GM12878 (cell line): ENCODE results near the gene CDX1. TPM values are rescaled to one million over a fixed set of nuclear protein-coding genes. Genes with fewer than 3 reads are reported as not detected.

Source experiments
- ATAC-seq: fragments of 200-7000 bp; cut with Tn5 transposase; 3 replicates; pipeline ENCODE4 v1.9.1; 2020; ENCODE audit warnings: mild to moderate bottlenecking, moderate library complexity
- BruUV-seq: library from RNA; stranded (reverse); fragments of 400-500 nt; replicated peaks from 2 replicates; lab custom pipeline; 2021; lab: Mats Ljungman, UMichigan
- CTCF ChIA-PET: fragments of 300-600 bp; sonication (Branson Sonifier 250); formaldehyde crosslinking; extraction: SDS; loops from one replicate; lab custom pipeline; 2021; ENCODE audit warnings: inconsistent platforms; lab: Yijun Ruan, JAX
- POLR2A ChIA-PET: fragments of 350-600 bp; formaldehyde crosslinking; extraction: SDS; loops from one replicate; lab custom pipeline; 2021; ENCODE audit warnings: inconsistent platforms; lab: Charles Lee
- RAD21 ChIA-PET: fragments of 300-600 bp; sonication (Branson Sonifier 250); formaldehyde crosslinking; loops from one replicate; lab custom pipeline; 2023; ENCODE audit warnings: antibody characterized with exemption; ENCODE audit not compliant: unreplicated experiment; lab: Charles Lee
- SMC1A ChIA-PET: fragments of 300-600 bp; sonication (Branson Sonifier 250); formaldehyde crosslinking; loops from one replicate; lab custom pipeline; 2023; ENCODE audit not compliant: unreplicated experiment, uncharacterized antibody; lab: Charles Lee
- DNase-seq: peaks from one replicate; pipeline ENCODE4 v3.0.0-alpha.2; 2011; ENCODE audit warnings: low read depth, low spot score
- FAIRE-seq: peaks from 3 replicates; lab custom pipeline; 2011; peaks lifted over from hg19 to GRCh38; lab: Jason Lieb, UNC
- H2AFZ ChIP-seq: 2 replicates; pipeline ENCODE4 v1.6.0; 2011; ENCODE audit warnings: low read depth, low read length, control low read depth; ENCODE audit not compliant: control insufficient read depth
- H3K27ac ChIP-seq: 2 replicates; pipeline ENCODE4 v1.5.1; 2011; ENCODE audit warnings: control low read depth; ENCODE audit not compliant: control insufficient read depth, insufficient read depth
- H3K27me3 ChIP-seq, 2 experiments: replicated peaks in 1 of 2; 2 replicates each; pipeline versions ENCODE4 v1.6.0 to v1.6.1; 2011; ENCODE audit warnings: low read length in 1 of 2; ENCODE audit not compliant: control insufficient read depth in 2 of 2, insufficient read depth in 2 of 2
- H3K36me3 ChIP-seq, 2 experiments: 2 replicates each; pipeline ENCODE4 v1.5.1; 2011; ENCODE audit warnings: low read length in 1 of 2; ENCODE audit not compliant: control insufficient read depth in 2 of 2, insufficient read depth in 2 of 2
- H3K4me1 ChIP-seq: 2 replicates; pipeline ENCODE4 v1.6.1; 2011; ENCODE audit warnings: mild to moderate bottlenecking, low read length, moderate library complexity, mixed read lengths; ENCODE audit not compliant: control insufficient read depth, insufficient read depth
- H3K4me2 ChIP-seq: 2 replicates; pipeline ENCODE4 v1.6.0; 2011; ENCODE audit warnings: control low read depth; ENCODE audit not compliant: control insufficient read depth, insufficient read depth
- H3K4me3 ChIP-seq: fragments of 200-600 bp; sonication (generic); 2 replicates; pipeline ENCODE4 v1.5.1; 2016
- H3K79me2 ChIP-seq: 2 replicates; pipeline ENCODE4 v1.6.0; 2011; ENCODE audit warnings: low read length; ENCODE audit not compliant: control insufficient read depth, insufficient read depth
- H3K9ac ChIP-seq: 2 replicates; pipeline ENCODE4 v1.8.0; 2011; ENCODE audit warnings: low read length, control low read depth, mixed read lengths; ENCODE audit not compliant: control insufficient read depth, insufficient read depth
- H3K9me3 ChIP-seq: replicated peaks from 3 replicates; pipeline ENCODE4 v1.5.1; 2011; ENCODE audit warnings: mild to moderate bottlenecking, low read length; ENCODE audit not compliant: control insufficient read depth, insufficient read depth
- H4K20me1 ChIP-seq: 2 replicates; pipeline ENCODE4 v1.6.0; 2011; ENCODE audit not compliant: control insufficient read depth, insufficient read depth
- CBX5 ChIP-seq: sonication (generic); IDR thresholded peaks from 2 replicates; pipeline ENCODE4 v1.6.1; 2016; ENCODE audit warnings: low read depth, moderate library complexity, mild to moderate bottlenecking, inconsistent platforms
- WGBS: methylation state at CpG from one replicate; pipeline ENCODE4 v1.1.6; 2016; ENCODE audit warnings: low lambda C conversion rate; ENCODE audit not compliant: insufficient replicate concordance, insufficient coverage; ENCODE audit errors: missing lambda C conversion rate; 5-methylcytosine and 5-hydroxymethylcytosine counted together
- in situ Hi-C: fragments of 300-500 bp; cut with MboI; formaldehyde crosslinking; loops from 9 replicates; pipeline ENCODE4 v1.14.3; 2018; ENCODE audit warnings: mixed read lengths
- intact Hi-C: fragments of 100-400 bp; cut with micrococcal nuclease; formaldehyde crosslinking; loops from one replicate; pipeline ENCODE4 v1.14.2; 2022; ENCODE audit not compliant: unreplicated experiment
- polyA plus RNA-seq, 11 experiments: library from polyadenylated mRNA; depleted of rRNA in 4 of 11; unstranded in 6 of 11; stranded (reverse) in 5 of 11; fragments of >200 nt; fragmentation: Nextera tagmentation in 4 of 11; fragmentation: Illumina TruSeq in 1 of 11; extraction: Ambion mirVana in 4 of 11; extraction: Trizol in 1 of 11; gene quantifications; 1 replicate in 1 of 11; 2 replicates in 10 of 11; pipeline versions ENCODE4 v1.2.1 to v1.2.3, GENCODE V29; 2011 to 2016; ENCODE audit warnings: inconsistent platforms in 2 of 11, missing spikeins in 2 of 11, low read depth in 1 of 11
- total RNA-seq, 4 experiments: library from RNA; depleted of rRNA in 3 of 4; stranded (reverse); fragments of >200 nt in 3 of 4; fragmentation: Illumina TruSeq in 1 of 4; extraction: Trizol in 1 of 4; gene quantifications; 2 replicates each; pipeline versions ENCODE4 v1.2.1 to v1.2.3, GENCODE V29; 2013 to 2021
- TF ChIP-seq, protein P1 (sequence below): fragments of 450-650 bp; IDR thresholded peaks from 2 replicates; pipeline ENCODE4 v1.6.1; 2016; ENCODE audit warnings: mild to moderate bottlenecking, moderate library complexity, borderline replicate concordance

CDX1 gene
- total and polyA plus RNA-seq, 10 of the 15 experiments (the other 5 are each of a cell fraction or from before 2014, with no cell fraction given) = not detected

DNA sequence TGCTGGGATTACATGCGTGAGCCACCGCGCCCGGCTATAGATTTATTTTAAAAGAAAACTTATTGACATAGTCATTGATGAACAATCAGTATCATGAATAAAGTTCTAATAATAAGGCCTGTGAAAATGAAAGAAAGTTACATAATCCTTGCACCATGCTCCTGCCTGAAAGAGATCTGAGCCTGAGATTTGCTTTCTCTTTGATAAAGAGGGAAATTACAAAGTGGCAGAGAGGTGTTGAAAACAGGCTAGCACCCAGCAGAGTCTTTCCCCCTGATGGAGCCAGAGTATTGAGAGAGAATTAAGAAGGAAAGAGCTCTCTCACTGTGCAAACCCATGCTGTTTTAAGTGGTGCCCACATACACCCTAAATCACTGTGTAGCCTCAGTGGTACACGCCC is 60.5 kb downstream of the CDX1 start (continued):
- TF ChIP-seq, protein P1, sequence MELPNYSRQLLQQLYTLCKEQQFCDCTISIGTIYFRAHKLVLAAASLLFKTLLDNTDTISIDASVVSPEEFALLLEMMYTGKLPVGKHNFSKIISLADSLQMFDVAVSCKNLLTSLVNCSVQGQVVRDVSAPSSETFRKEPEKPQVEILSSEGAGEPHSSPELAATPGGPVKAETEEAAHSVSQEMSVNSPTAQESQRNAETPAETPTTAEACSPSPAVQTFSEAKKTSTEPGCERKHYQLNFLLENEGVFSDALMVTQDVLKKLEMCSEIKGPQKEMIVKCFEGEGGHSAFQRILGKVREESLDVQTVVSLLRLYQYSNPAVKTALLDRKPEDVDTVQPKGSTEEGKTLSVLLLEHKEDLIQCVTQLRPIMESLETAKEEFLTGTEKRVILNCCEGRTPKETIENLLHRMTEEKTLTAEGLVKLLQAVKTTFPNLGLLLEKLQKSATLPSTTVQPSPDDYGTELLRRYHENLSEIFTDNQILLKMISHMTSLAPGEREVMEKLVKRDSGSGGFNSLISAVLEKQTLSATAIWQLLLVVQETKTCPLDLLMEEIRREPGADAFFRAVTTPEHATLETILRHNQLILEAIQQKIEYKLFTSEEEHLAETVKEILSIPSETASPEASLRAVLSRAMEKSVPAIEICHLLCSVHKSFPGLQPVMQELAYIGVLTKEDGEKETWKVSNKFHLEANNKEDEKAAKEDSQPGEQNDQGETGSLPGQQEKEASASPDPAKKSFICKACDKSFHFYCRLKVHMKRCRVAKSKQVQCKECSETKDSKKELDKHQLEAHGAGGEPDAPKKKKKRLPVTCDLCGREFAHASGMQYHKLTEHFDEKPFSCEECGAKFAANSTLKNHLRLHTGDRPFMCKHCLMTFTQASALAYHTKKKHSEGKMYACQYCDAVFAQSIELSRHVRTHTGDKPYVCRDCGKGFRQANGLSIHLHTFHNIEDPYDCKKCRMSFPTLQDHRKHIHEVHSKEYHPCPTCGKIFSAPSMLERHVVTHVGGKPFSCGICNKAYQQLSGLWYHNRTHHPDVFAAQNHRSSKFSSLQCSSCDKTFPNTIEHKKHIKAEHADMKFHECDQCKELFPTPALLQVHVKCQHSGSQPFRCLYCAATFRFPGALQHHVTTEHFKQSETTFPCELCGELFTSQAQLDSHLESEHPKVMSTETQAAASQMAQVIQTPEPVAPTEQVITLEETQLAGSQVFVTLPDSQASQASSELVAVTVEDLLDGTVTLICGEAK = peak; percentile 27; the same call in 1 of the 2 replicates
- TF ChIP-seq, all 136 proteins: peak for 1

DNA sequence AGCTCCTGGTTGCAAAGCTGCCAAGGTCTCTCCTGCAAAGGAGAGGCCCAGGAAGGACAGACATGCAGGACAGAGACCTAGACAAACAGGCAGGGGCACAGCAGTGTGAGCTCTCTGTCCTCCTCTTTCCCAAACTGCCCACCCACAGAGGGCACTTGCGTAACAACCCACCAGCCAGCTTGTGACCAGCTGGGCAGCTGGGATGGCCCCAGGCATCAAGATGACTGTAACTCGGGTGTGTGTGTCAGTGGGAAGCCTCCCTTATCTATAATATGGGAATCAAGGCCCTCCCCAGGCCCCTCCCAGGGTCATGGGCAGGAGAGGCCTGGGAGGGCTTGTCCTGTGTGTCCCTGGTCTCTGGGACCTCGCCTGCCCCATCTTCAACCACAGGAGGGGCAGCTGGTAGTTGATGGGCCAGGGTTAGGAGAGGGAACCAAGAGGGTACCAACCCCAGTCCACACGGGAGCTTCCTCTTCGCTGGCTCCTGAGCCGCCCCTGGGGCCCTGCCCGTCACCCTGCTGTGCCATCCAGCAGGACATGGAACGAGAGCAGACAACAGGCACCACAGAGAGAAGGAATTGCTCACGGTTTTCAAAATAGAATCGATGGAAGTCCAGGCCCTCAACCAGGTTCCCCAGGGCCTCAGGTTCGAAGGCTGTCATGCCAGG is 61.2 kb downstream of the CDX1 start:
- in situ Hi-C loops (loop anchor here (10.0 kb wide), 1 partner anchor 593 kb away; no protein-coding TSS in a partner anchor), intact Hi-C loops (no loop called here)
- 24% methylated on average over 11 of the region's 11 CpGs for WGBS
- DNase-seq (no peak), FAIRE-seq (no peak), ATAC-seq (no peak)
- ChIA-PET POLR2A (no interaction called here), RAD21 (interaction anchor here (1.0 kb wide), 1 partner anchor 9 kb away, joined by 3 read pairs; no protein-coding TSS in a partner anchor), SMC1A (interaction anchor here (0.7 kb wide), 1 partner anchor 97 kb away, joined by 3 read pairs; no protein-coding TSS in a partner anchor), CTCF (interaction anchor here (0.7 to 1.0 kb wide), 2 partner anchors 123 to 208 kb away, joined by 3 to 4 read pairs; no protein-coding TSS in a partner anchor)
- Histone ChIP-seq H2AFZ (no peak overlapping the region), H3K4me3 (no peak overlapping the region), H3K27ac (no peak overlapping the region), H3K4me1 (no peaks in the 10 kb centered on the region), H4K20me1 (no peaks in the 10 kb centered on the region), H3K27me3 (no peaks in the 10 kb centered on the region; a peak in 1 of 4 replicates), H3K4me2 (no peak overlapping the region), H3K79me2 (no peaks in the 10 kb centered on the region), H3K9ac (no peak overlapping the region), H3K9me3 (no peaks in the 10 kb centered on the region), H3K36me3 (no peaks in the 10 kb centered on the region)
- TF ChIP-seq CBX5 = no peak
- BruUV-seq = no TSS peak
